Suprapubic skin (tissue), 4 donors: Measurements from ENCODE around the gene CTSA. TPM values are rescaled to one million over a fixed set of nuclear protein-coding genes. Genes with fewer than 3 reads are reported as not detected.

Experiments used
- DNase-seq, 2 donors: peaks; one replicate each; pipeline ENCODE4 v3.0.0-alpha.2; 2019; ENCODE audit warnings: low spot score in 2 of 2
- H3K27ac ChIP-seq: fragments of 200-600 bp; sonication (generic); one replicate; pipeline ENCODE4 v1.5.1; 2019
- H3K27me3 ChIP-seq: fragments of 200-600 bp; sonication (generic); one replicate; pipeline ENCODE4 v1.5.1; 2019
- H3K36me3 ChIP-seq: fragments of 200-600 bp; sonication (generic); one replicate; pipeline ENCODE4 v1.5.1; 2019
- H3K4me1 ChIP-seq: fragments of 200-600 bp; sonication (generic); one replicate; pipeline ENCODE4 v1.5.1; 2019
- H3K4me3 ChIP-seq: fragments of 200-600 bp; sonication (generic); one replicate; pipeline ENCODE4 v1.5.1; 2019; ENCODE audit warnings: mild to moderate bottlenecking
- H3K9me3 ChIP-seq: fragments of 200-600 bp; sonication (generic); one replicate; pipeline ENCODE4 v1.5.1; 2019
- EP300 ChIP-seq: sonication (generic); formaldehyde crosslinking; IDR thresholded peaks from one replicate; pipeline ENCODE4 v1.6.1; 2017; ENCODE audit warnings: antibody characterized with exemption
- POLR2A ChIP-seq, 2 donors: fragments of 450-650 bp; IDR thresholded peaks; one replicate each; pipeline ENCODE4 v1.6.1; 2017; ENCODE audit warnings: antibody characterized with exemption in 2 of 2, mild to moderate bottlenecking in 2 of 2, moderate library complexity in 2 of 2
- POLR2AphosphoS5 ChIP-seq, 3 donors: sonication (generic); formaldehyde crosslinking; IDR thresholded peaks; one replicate each; pipeline ENCODE4 v1.6.1; 2017; ENCODE audit warnings: antibody characterized with exemption in 3 of 3
- WGBS: methylation state at CpG from one replicate; pipeline ENCODE4 v1.1.5; 2018; 5-methylcytosine and 5-hydroxymethylcytosine counted together
- total RNA-seq, 4 donors: library from RNA; depleted of rRNA; stranded (reverse); fragments of >200 nt; gene quantifications; one replicate each; pipeline ENCODE4 v1.1.0, GENCODE V29; 2016
- TF ChIP-seq, protein P1 (sequence below), 2 donors: fragments of 200-600 bp in 1 of 2; fragments of 450-650 bp in 1 of 2; sonication (generic) in 1 of 2; IDR thresholded peaks; one replicate each; pipeline ENCODE4 v1.5.1; 2016 to 2019; ENCODE audit warnings: antibody characterized with exemption in 2 of 2, mild to moderate bottlenecking in 1 of 2, moderate library complexity in 1 of 2

The CTSA gene
- total RNA-seq, 4 donors from 2014 or later: 95.5 to 133 (median 120) TPM

- Histone ChIP-seq H3K27ac (peak overlapping the region; percentile 81), H3K36me3 (peaks cover 97% of the 10 kb centered on the region), H3K27me3 (no peaks in the 10 kb centered on the region), H3K4me3 (no peak overlapping the region), H3K4me1 (peaks cover 32% of the 10 kb centered on the region), H3K9me3 (no peaks in the 10 kb centered on the region)
- DNase-seq: peak in 1 of 2 donors; percentile 65
- TF ChIP-seq, protein P1, sequence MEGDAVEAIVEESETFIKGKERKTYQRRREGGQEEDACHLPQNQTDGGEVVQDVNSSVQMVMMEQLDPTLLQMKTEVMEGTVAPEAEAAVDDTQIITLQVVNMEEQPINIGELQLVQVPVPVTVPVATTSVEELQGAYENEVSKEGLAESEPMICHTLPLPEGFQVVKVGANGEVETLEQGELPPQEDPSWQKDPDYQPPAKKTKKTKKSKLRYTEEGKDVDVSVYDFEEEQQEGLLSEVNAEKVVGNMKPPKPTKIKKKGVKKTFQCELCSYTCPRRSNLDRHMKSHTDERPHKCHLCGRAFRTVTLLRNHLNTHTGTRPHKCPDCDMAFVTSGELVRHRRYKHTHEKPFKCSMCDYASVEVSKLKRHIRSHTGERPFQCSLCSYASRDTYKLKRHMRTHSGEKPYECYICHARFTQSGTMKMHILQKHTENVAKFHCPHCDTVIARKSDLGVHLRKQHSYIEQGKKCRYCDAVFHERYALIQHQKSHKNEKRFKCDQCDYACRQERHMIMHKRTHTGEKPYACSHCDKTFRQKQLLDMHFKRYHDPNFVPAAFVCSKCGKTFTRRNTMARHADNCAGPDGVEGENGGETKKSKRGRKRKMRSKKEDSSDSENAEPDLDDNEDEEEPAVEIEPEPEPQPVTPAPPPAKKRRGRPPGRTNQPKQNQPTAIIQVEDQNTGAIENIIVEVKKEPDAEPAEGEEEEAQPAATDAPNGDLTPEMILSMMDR (IDR thresholded peaks at IDR 0.05): no peak
- no peak for TF ChIP-seq POLR2A (IDR thresholded peaks at IDR 0.05)
- no peak for TF ChIP-seq POLR2AphosphoS5 (IDR thresholded peaks at IDR 0.05)
- no peak for TF ChIP-seq EP300
- WGBS: 87% methylated on average over 11 of the region's 13 CpGs
Measured at GRCh38 chr20:45945678-45946148, 54.6 kb downstream of the CTSA start.

DNA sequence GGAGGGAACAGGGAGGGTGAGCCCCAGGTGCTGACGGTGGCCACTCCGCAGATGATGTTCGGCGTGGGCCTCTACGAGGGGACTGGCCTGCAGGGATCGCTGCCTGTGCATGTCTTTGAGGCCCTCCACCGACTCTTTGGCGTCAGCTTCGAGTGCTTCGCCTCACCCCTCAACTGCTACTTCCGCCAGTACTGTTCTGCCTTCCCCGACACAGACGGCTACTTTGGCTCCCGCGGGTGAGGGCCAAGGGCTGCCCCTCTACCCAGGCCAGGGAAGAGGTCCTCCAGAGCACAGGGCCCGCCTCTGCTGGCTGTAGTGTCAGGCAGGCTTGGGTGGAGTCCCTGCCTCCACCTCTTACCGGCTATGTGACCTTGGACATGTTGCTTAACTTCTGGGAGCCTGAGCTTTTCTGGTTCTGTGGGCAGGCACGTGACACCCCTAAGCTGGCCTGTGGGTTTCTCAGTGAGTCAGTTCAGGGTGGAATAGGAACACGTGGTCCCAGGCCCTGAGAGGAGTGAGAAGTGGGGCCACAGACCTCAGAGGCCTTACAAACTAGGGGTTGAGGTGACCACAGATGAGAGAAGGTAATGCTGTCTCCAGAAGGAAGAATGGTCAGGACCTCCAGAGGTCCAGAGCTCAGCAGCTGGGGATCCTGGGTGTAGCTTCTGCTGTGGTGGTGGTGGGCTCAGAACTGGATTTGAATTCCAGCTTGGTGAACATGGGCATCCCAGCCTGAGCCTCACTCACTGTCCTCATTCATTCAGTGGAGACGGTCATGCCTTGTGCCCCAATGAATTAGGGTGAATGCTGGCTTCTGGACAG, 55.2 kb downstream of the CTSA start:
- Histone ChIP-seq H3K4me3 (no peak overlapping the region), H3K4me1 (peaks cover 32% of the 10 kb centered on the region), H3K27ac (peak overlapping the region; percentile 81), H3K9me3 (no peaks in the 10 kb centered on the region), H3K27me3 (no peaks in the 10 kb centered on the region), H3K36me3 (peaks cover 97% of the 10 kb centered on the region)
- 76% methylated on average over 19 of the region's 20 CpGs for WGBS
- peak in 1 of 2 donors; percentile 78 for DNase-seq
- peak in 1 of 3 donors; percentile 9 for TF ChIP-seq POLR2AphosphoS5 (IDR thresholded peaks at IDR 0.05)
- TF ChIP-seq, protein P1 (IDR thresholded peaks at IDR 0.05): no peak
- TF ChIP-seq POLR2A (IDR thresholded peaks at IDR 0.05): no peak

DNA sequence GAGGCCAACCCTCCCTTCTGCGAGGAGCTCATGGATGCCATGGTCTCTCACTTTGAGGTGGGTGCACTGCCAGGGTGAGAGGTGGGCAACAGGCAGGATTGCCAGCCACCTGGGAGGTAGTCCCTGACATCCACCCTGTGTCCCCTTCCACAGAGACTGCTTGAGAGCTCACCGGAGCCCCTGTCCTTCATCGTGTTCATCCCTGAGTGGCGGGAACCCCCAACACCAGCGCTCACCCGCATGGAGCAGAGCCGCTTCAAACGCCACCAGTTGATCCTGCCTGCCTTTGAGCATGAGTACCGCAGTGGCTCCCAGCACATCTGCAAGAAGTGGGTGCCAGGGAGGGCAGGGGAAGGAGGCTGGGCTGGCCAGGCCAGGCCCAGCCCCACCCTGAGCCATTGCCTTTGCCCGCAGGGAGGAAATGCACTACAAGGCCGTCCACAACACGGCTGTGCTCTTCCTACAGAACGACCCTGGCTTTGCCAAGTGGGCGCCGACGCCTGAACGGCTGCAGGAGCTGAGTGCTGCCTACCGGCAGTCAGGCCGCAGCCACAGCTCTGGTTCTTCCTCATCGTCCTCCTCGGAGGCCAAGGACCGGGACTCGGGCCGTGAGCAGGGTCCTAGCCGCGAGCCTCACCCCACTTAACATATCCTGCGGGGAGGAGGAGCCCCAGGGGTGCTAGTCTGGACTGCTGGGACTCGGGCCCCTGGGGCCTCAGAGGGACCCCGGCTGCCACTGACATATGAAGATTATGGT, 56.2 kb downstream of the CTSA start:
- 70% methylated on average over 26 of the region's 29 CpGs for WGBS
- TF ChIP-seq POLR2AphosphoS5 (IDR thresholded peaks at IDR 0.05) (no peak), POLR2A (IDR thresholded peaks at IDR 0.05) (no peak), EP300 (no peak)
- TF ChIP-seq, protein P1 (IDR thresholded peaks at IDR 0.05): no peak
- Histone ChIP-seq H3K36me3 (peaks cover 98% of the 10 kb centered on the region), H3K9me3 (no peaks in the 10 kb centered on the region), H3K4me1 (peaks cover 32% of the 10 kb centered on the region), H3K27me3 (no peaks in the 10 kb centered on the region), H3K27ac (peak overlapping the region; percentile 81), H3K4me3 (no peak overlapping the region)
- DNase-seq: peak in 1 of 2 donors; percentile 68

- H3K36me3 ChIP-seq: peaks cover 98% of the 10 kb centered on the region
- no peak overlapping the region for H3K4me3 ChIP-seq
- H3K9me3 ChIP-seq: no peaks in the 10 kb centered on the region
- WGBS: 74% methylated on average over 4 of the region's 7 CpGs
- no peaks in the 10 kb centered on the region for H3K27me3 ChIP-seq
- no peak for TF ChIP-seq POLR2AphosphoS5 (IDR thresholded peaks at IDR 0.05)
- TF ChIP-seq, protein P1 (IDR thresholded peaks at IDR 0.05): no peak
- TF ChIP-seq EP300: no peak
- TF ChIP-seq POLR2A (IDR thresholded peaks at IDR 0.05): no peak
- H3K27ac ChIP-seq: no peak overlapping the region
- peaks cover 32% of the 10 kb centered on the region for H3K4me1 ChIP-seq
- DNase-seq: no peak
Measured at GRCh38 chr20:45948261-45948733, 57.2 kb downstream of the CTSA start.

Other genes starting within 250 kb of the CTSA start
- not detected for gene WFDC11, start 221.1 kb upstream of the CTSA start, total RNA-seq
- not detected for gene WFDC13, start 189.3 kb upstream of the CTSA start, total RNA-seq
- not detected for gene WFDC10B, start 186.3 kb upstream of the CTSA start, total RNA-seq
- gene SPINT4, start 169.0 kb upstream of the CTSA start, total RNA-seq: not detected
- 10 to 100 TPM in 2 of 4 donors, 1 to 10 TPM in 2; 1.2 to 34.8 (median 17.6) TPM for gene WFDC3, start 99.5 kb upstream of the CTSA start, total RNA-seq
- gene DNTTIP1, start 99.4 kb upstream of the CTSA start, total RNA-seq: 10 to 100 TPM; 18.7 to 59.6 (median 30.5) TPM
- 10 to 100 TPM in 3 of 4 donors, 1 to 10 TPM in 1; 9.0 to 25.4 (median 20.7) TPM for gene UBE2C, start 78.7 kb upstream of the CTSA start, total RNA-seq
- 1 to 10 TPM in 1 of 4 donors, under 1 TPM in 1, not detected in 2; 0.91 to 1.6 TPM for gene TNNC2, start 64.0 kb upstream of the CTSA start, total RNA-seq
- 100 to 1,000 TPM; 106 to 161 (median 143) TPM for gene SNX21, start 57.5 kb upstream of the CTSA start, total RNA-seq
- gene ACOT8, start 33.9 kb upstream of the CTSA start, total RNA-seq: 10 to 100 TPM; 34.4 to 62.0 (median 44.3) TPM
- gene ZSWIM3, start 33.7 kb upstream of the CTSA start, total RNA-seq: 1 to 10 TPM; 2.1 to 4.6 (median 3.6) TPM
- 10 to 100 TPM in 3 of 4 donors, 1 to 10 TPM in 1; 9.7 to 18.4 (median 15.0) TPM for gene ZSWIM1, start 10.1 kb upstream of the CTSA start, total RNA-seq
- 10 to 100 TPM in 1 of 4 donors, 1 to 10 TPM in 2, not detected in 1; 1.9 to 12.9 (median 6.4) TPM for gene SPATA25, start 3.7 kb upstream of the CTSA start, total RNA-seq
- 10 to 100 TPM in 1 of 4 donors, 1 to 10 TPM in 3; 4.2 to 11.5 (median 5.7) TPM for gene NEURL2, start 127 bp upstream of the CTSA start, total RNA-seq
- 100 to 1,000 TPM in 1 of 4 donors, 10 to 100 TPM in 3; 49.2 to 138 (median 70.4) TPM for gene PLTP, start 20.8 kb downstream of the CTSA start, total RNA-seq
- 10 to 100 TPM; 37.2 to 70.3 (median 42.4) TPM for gene PCIF1, start 43.3 kb downstream of the CTSA start, total RNA-seq
- 10 to 100 TPM; 25.8 to 62.6 (median 35.1) TPM for gene ZNF335, start 80.9 kb downstream of the CTSA start, total RNA-seq
- gene MMP9, start 117.6 kb downstream of the CTSA start, total RNA-seq: 1 to 10 TPM in 2 of 4 donors, under 1 TPM in 2; 0.30 to 1.9 (median 0.96) TPM
- under 1 TPM in 1 of 4 donors, not detected in 3; 0.40 TPM for gene SLC12A5, start 137.9 kb downstream of the CTSA start, total RNA-seq
- 10 to 100 TPM; 23.2 to 30.1 (median 25.2) TPM for gene NCOA5, start 198.6 kb downstream of the CTSA start, total RNA-seq
- 10 to 100 TPM; 12.9 to 30.6 (median 17.2) TPM for gene CD40, start 227.0 kb downstream of the CTSA start, total RNA-seq